ENCODE data around the gene LAMA5. TPM values are rescaled to one million over a fixed set of nuclear protein-coding genes. Genes with fewer than 3 reads are reported as not detected.

The LAMA5 gene
- total RNA-seq, 4 donors from 2014 or later, result 45.5 to 115 (median 62.5) TPM

DNA sequence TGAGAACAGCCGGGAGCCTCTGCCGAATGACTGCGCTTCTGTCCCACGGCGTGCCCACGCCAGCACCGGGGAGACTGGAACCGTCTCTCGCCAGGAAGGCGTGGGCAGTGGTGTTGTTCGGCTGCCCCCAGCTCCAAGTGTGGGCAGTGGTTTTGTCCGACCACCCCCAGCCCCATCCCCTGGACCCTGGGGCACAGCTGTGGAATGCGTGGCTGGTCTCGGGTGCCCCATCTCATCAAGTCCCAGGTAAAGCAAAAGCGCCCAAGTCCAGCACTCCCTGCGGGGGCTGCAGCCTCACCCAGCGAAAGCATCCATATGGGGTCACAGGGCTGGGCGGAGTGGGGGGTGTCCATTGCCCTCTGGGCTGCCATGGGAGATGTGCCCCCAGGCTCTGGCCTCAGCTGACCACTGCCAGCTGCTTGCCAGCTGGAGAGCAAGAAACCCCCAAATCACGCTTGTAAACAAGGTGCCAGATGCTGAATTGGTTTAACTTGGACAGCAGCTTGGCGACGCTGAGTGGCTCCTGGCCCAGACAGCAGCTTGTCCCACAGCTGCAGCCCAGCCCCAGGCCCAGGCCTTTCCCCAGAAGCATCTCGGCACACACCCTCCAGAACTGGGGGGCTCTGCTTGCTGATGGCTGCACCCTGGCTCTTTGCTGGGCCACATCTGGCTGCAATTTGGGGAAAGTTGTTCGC lies 35.5 kb upstream of the LAMA5 start:
- TF ChIP-seq, protein P1, sequence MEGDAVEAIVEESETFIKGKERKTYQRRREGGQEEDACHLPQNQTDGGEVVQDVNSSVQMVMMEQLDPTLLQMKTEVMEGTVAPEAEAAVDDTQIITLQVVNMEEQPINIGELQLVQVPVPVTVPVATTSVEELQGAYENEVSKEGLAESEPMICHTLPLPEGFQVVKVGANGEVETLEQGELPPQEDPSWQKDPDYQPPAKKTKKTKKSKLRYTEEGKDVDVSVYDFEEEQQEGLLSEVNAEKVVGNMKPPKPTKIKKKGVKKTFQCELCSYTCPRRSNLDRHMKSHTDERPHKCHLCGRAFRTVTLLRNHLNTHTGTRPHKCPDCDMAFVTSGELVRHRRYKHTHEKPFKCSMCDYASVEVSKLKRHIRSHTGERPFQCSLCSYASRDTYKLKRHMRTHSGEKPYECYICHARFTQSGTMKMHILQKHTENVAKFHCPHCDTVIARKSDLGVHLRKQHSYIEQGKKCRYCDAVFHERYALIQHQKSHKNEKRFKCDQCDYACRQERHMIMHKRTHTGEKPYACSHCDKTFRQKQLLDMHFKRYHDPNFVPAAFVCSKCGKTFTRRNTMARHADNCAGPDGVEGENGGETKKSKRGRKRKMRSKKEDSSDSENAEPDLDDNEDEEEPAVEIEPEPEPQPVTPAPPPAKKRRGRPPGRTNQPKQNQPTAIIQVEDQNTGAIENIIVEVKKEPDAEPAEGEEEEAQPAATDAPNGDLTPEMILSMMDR (IDR thresholded peaks at IDR 0.05), result no peak
- DNase-seq (ENCODE audit: low spot score) (no peak), ATAC-seq (ENCODE audit: low FRiP score) (no peak)

DNA sequence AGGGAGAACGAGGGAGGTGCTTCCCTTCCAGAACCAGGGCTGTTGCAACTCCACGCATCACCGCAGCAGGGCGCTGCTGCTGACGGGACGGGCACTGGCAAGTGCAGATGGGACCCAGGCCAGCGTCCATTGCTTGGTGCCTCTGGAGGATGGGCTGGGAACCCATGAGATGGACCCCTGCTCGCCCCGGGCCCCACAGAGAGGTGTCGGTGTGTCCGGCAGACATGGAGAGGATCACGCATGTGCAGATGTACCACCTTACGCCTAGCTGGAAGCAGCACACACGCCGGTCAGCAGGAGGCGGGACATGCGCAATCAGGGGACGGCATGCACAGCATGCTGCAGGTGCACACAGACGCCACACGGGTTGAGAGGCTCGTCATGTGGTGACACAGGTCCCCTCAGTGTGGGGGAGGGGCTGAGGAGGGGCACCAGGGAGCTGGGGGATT lies 34.2 kb upstream of the LAMA5 start:
- ATAC-seq (ENCODE audit: low FRiP score) (no peak), DNase-seq (ENCODE audit: low spot score) (no peak)
- TF ChIP-seq, protein P1 (IDR thresholded peaks at IDR 0.05), result no peak

DNA sequence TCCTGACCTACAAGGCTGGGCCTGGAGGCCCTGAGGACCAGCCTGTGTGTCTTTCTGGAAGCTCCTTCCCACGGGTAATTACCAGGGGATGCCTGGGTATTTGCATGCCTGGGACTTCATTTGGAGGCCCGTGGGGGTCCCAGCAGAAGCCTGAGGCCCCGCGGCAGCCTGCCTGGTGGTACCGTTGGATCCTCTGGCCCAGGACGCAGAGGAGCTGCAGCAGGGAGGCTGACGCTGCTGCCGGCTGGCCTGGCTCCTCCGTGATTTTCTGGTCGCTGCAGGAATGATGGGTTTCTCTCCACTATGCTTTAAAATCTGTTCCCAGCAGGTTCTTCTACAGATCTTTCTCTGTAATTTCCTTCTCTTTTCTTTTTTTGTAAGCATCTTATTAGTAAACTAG lies 33.4 kb upstream of the LAMA5 start:
- TF ChIP-seq, protein P1 (IDR thresholded peaks at IDR 0.05), result no peak
- no peak for DNase-seq (ENCODE audit: low spot score)
- no peak for ATAC-seq (ENCODE audit: low FRiP score)

DNA sequence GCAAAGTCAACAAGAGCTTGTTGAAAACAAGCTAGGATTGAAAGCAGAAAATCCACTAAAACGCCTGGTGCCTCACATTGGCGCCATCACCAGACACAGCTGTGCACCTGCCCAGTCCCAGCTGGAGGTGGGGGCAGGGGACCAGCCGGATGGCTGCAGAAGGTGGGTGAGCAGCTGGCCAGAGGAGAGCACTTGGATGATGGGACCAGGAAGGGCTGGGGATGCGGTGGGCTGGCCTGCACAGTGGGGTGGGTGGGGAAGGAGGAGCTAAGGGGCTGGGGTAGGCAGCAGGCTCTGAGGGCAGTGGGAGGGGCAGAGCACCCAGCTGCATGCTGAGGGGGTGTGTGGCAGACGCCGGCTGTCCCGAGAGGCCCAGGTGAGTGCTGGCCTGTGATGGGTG lies 32.9 kb upstream of the LAMA5 start:
- TF ChIP-seq, protein P1 (IDR thresholded peaks at IDR 0.05), result no peak
- DNase-seq (ENCODE audit: low spot score) (no peak), ATAC-seq (ENCODE audit: low FRiP score) (no peak)

DNA sequence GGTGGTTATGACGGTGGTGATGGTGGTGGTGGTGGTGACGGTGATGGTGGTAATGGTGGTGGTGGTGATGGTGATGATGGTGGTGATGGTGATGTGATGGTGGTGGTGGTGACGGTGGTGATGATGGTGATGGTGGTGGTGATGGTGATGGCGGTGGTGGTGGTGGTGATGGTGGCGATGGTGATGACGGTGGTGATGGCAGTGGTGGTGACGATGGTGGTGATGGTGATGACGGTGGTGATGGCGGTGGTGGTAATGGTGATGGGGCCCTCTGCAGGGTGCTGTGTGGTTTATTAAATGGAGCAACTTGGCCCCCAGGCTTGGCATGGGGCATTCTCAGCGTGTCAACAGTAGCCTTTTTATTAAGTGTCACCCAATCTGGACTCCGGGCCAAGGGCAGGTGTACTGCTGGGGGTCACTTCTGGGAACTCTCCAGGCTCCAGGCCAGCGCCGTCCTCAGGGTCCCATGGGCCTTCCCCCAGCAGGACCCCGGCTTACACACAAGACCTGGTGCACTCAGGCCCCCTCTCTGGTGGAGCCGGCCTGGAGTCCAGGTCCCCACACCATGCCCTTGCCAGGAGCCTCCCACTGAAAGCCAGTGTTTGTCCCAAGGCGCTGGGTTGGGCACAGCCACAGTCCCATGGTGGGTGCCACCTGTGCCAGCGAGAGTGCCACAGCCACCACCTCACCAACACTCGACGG lies 31.2 kb upstream of the LAMA5 start:
- ATAC-seq (ENCODE audit: low FRiP score), result no peak
- no peak for DNase-seq (ENCODE audit: low spot score)
- TF ChIP-seq, protein P1 (IDR thresholded peaks at IDR 0.05), result no peak

DNA sequence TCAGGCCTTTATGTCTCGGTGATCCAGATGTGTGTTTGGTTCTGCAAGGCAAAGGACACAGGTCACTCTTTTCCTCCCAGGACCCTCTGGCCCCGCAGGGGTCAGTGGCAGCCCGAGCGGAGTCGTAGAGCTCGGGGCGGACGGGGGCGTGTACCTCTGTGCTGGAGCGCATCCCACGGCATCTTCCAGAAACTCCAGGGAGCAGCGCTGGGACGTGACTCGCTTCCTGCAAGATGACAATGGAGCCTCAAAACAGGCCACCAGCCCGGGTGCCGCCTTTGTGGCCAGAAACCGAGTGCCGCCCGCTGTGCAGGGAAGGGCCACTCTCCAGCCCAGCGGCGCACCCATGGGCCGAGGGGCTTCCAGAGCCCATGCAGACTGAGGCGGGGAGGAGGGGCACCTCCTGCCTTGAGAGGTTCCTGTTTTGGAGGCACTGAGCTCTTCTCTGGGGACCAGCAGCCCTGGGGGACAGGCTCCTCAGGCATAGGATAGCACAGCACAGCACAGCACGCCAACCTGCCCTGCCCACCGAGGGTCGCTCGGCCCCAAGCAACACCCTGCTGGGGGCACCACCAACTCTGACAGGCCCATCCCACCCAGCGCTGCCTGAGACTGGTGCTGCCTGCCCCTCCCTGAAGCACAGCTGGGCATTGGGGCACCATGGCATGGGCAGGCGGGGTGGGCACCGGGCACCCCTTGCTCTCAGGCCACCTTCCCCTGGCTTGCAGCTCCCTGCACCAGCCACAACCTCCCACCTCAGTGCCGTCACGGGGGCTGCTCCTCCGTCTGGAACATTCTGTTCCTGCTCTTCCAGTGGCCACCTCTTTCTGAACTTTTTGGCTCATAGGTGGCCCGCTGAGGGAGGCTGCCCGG lies 29.5 kb upstream of the LAMA5 start:
- TF ChIP-seq, protein P1 (IDR thresholded peaks at IDR 0.05), result no peak
- no peak for ATAC-seq (ENCODE audit: low FRiP score)
- no peak for DNase-seq (ENCODE audit: low spot score)

Data from omental fat pad (tissue), 4 donors.